Type B pancreatic cell (in vitro differentiated cells): ENCODE results near the gene NPNT. TPM values are rescaled to one million over a fixed set of nuclear protein-coding genes. Genes with fewer than 3 reads are reported as not detected.

Experiments used
- DNase-seq: peaks from one replicate; pipeline ENCODE4 v3.0.0; 2021; ENCODE audit warnings: mixed read lengths; ENCODE audit not compliant: unreplicated experiment; ENCODE audit errors: extremely low spot score
- H3K27ac Mint-ChIP-seq: 2 replicates; pipeline ENCODE4 v1.8.0; 2021; ENCODE audit warnings: mild to moderate bottlenecking, mixed read lengths
- H3K27me3 Mint-ChIP-seq: 2 replicates; pipeline ENCODE4 v1.8.0; 2021; ENCODE audit warnings: mixed read lengths
- H3K36me3 Mint-ChIP-seq: 2 replicates; pipeline ENCODE4 v1.8.0; 2021; ENCODE audit warnings: mixed read lengths
- H3K4me1 Mint-ChIP-seq: one replicate; pipeline ENCODE4 v1.8.0; 2021; ENCODE audit warnings: mixed read lengths; ENCODE audit not compliant: unreplicated experiment
- H3K4me3 Mint-ChIP-seq: 2 replicates; pipeline ENCODE4 v1.8.0; 2021; ENCODE audit warnings: mild to moderate bottlenecking, mixed read lengths
- H3K9me3 Mint-ChIP-seq: 2 replicates; pipeline ENCODE4 v1.8.0; 2021; ENCODE audit warnings: mixed read lengths
- CTCF ChIP-seq: fragments of 200-600 bp; sonication (generic); conservative IDR thresholded peaks from 2 replicates; pipeline ENCODE4 v1.5.0; 2021; ENCODE audit warnings: antibody characterized with exemption, mild to moderate bottlenecking
- total RNA-seq: library from RNA; stranded (reverse); gene quantifications from 2 replicates; pipeline ENCODE4 v1.2.1, GENCODE V29; 2021; ENCODE audit warnings: low replicate concordance

Gene NPNT
- total RNA-seq, 1 donor from 2014 or later, result 23.2 TPM

GRCh38 chr4:105936901-105937300, 41.6 kb downstream of the NPNT start:
- DNase-seq, result no peak
- Mint-ChIP-seq H3K4me1 (no peaks in the 10 kb centered on the region), H3K36me3 (no peaks in the 10 kb centered on the region), H3K27me3 (no peaks in the 10 kb centered on the region), H3K4me3 (no peak overlapping the region), H3K9me3 (no peaks in the 10 kb centered on the region), H3K27ac (no peak overlapping the region)
- TF ChIP-seq CTCF, result no peak

GRCh38 chr4:105937759-105938158, 42.5 kb downstream of the NPNT start:
- H3K4me1 Mint-ChIP-seq, result no peaks in the 10 kb centered on the region
- no peak for DNase-seq
- no peak overlapping the region for H3K27ac Mint-ChIP-seq
- no peaks in the 10 kb centered on the region for H3K27me3 Mint-ChIP-seq
- no peak overlapping the region for H3K4me3 Mint-ChIP-seq
- no peaks in the 10 kb centered on the region for H3K36me3 Mint-ChIP-seq
- H3K9me3 Mint-ChIP-seq, result no peaks in the 10 kb centered on the region
- TF ChIP-seq CTCF, result no peak

GRCh38 chr4:105943234-105943633, 48.0 kb downstream of the NPNT start:
- no peak for TF ChIP-seq CTCF
- no peaks in the 10 kb centered on the region for H3K27me3 Mint-ChIP-seq
- no peaks in the 10 kb centered on the region for H3K4me1 Mint-ChIP-seq
- H3K9me3 Mint-ChIP-seq, result no peaks in the 10 kb centered on the region
- no peak for DNase-seq
- H3K4me3 Mint-ChIP-seq, result no peak overlapping the region
- H3K27ac Mint-ChIP-seq, result no peak overlapping the region
- no peaks in the 10 kb centered on the region for H3K36me3 Mint-ChIP-seq

- H3K4me1 Mint-ChIP-seq, result no peaks in the 10 kb centered on the region
- no peaks in the 10 kb centered on the region for H3K9me3 Mint-ChIP-seq
- no peak overlapping the region for H3K27ac Mint-ChIP-seq
- no peaks in the 10 kb centered on the region for H3K27me3 Mint-ChIP-seq
- no peak for DNase-seq
- TF ChIP-seq CTCF, result no peak
- H3K36me3 Mint-ChIP-seq, result no peaks in the 10 kb centered on the region
- no peak overlapping the region for H3K4me3 Mint-ChIP-seq
Observed at GRCh38 chr4:105944540-105944939, 49.3 kb downstream of the NPNT start.

GRCh38 chr4:105946771-105947170, 51.5 kb downstream of the NPNT start:
- no peaks in the 10 kb centered on the region for H3K4me1 Mint-ChIP-seq
- H3K27ac Mint-ChIP-seq, result no peak overlapping the region
- H3K4me3 Mint-ChIP-seq, result no peak overlapping the region
- H3K27me3 Mint-ChIP-seq, result no peaks in the 10 kb centered on the region
- TF ChIP-seq CTCF, result no peak
- no peaks in the 10 kb centered on the region for H3K9me3 Mint-ChIP-seq
- H3K36me3 Mint-ChIP-seq, result no peaks in the 10 kb centered on the region
- DNase-seq, result no peak

- H3K27ac Mint-ChIP-seq, result no peak overlapping the region
Observed at GRCh38 chr4:105950701-105951100, 55.4 kb downstream of the NPNT start.

More at GRCh38 chr4:105950701-105951100, 55.4 kb downstream of the NPNT start:
- DNase-seq, result no peak
- no peaks in the 10 kb centered on the region for H3K36me3 Mint-ChIP-seq
- no peaks in the 10 kb centered on the region for H3K9me3 Mint-ChIP-seq
- peaks cover 3% of the 10 kb centered on the region for H3K27me3 Mint-ChIP-seq
- H3K4me3 Mint-ChIP-seq, result no peak overlapping the region
- H3K4me1 Mint-ChIP-seq, result no peaks in the 10 kb centered on the region
- TF ChIP-seq CTCF, result no peak
